Loucy (cell line): ENCODE data around the gene CEP135.

Source experiments
- EZH2phosphoT487 ChIP-seq: fragments of 200-600 bp; IDR thresholded peaks from 2 replicates; pipeline ENCODE4 v1.6.1; 2018; ENCODE audit warnings: antibody characterized with exemption, mild to moderate bottlenecking, moderate library complexity, borderline replicate concordance
- TF ChIP-seq, protein P1 (sequence below): fragments of 200-600 bp; sonication (generic); conservative IDR thresholded peaks from 2 replicates; pipeline ENCODE4 v1.5.1; 2014; ENCODE audit warnings: mild to moderate bottlenecking, antibody characterized with exemption, low read length

DNA sequence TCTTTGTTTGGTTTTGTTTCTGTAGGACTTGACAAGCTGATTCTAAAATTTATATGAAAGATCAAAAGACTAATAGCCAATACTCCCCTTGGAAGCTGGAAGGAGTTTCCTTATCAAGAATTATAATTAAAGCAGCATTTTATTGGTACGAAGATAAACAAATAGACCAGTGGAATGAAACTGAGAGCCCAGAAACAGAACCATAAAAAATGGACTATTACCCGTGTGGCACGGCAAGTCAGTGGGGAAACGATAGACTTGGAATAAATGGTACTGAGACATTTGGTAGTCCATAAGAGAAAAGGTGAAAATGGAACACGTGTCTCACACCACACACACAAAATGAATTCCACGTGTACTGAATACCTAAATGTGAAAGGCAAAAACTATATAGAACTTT is 42.4 kb upstream of the CEP135 start:
- TF ChIP-seq, protein P1, sequence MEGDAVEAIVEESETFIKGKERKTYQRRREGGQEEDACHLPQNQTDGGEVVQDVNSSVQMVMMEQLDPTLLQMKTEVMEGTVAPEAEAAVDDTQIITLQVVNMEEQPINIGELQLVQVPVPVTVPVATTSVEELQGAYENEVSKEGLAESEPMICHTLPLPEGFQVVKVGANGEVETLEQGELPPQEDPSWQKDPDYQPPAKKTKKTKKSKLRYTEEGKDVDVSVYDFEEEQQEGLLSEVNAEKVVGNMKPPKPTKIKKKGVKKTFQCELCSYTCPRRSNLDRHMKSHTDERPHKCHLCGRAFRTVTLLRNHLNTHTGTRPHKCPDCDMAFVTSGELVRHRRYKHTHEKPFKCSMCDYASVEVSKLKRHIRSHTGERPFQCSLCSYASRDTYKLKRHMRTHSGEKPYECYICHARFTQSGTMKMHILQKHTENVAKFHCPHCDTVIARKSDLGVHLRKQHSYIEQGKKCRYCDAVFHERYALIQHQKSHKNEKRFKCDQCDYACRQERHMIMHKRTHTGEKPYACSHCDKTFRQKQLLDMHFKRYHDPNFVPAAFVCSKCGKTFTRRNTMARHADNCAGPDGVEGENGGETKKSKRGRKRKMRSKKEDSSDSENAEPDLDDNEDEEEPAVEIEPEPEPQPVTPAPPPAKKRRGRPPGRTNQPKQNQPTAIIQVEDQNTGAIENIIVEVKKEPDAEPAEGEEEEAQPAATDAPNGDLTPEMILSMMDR: no peak
- TF ChIP-seq EZH2phosphoT487: no peak
